GM23338 (cell line): ENCODE data around the gene C14orf180. TPM values are rescaled to one million over a fixed set of nuclear protein-coding genes. Genes with fewer than 3 reads are reported as not detected.

Experiments used
- ATAC-seq: fragments of 200-7000 bp; cut with Tn5 transposase; 3 replicates; pipeline ENCODE4 v1.9.1; 2020
- DNase-seq: peaks from one replicate; pipeline ENCODE4 v3.0.0-alpha.2; 2015; ENCODE audit warnings: low spot score
- H2AFZ ChIP-seq: fragments of 200-600 bp; sonication (generic); 2 replicates; pipeline ENCODE4 v1.8.0; 2016; ENCODE audit warnings: antibody characterized with exemption, mild to moderate bottlenecking, moderate library complexity
- H3F3A ChIP-seq: fragments of 200-600 bp; sonication (generic); replicated peaks from 2 replicates; pipeline ENCODE4 v1.8.0; 2017; ENCODE audit warnings: antibody characterized with exemption, mixed run types, low read depth
- H3K27ac ChIP-seq: fragments of 200-600 bp; sonication (generic); 2 replicates; pipeline ENCODE4 v1.6.1; 2016; ENCODE audit warnings: low read depth
- H3K27me3 ChIP-seq: fragments of 200-600 bp; sonication (generic); 2 replicates; pipeline ENCODE4 v1.8.0; 2016; ENCODE audit warnings: mild to moderate bottlenecking, mixed run types, moderate library complexity; ENCODE audit not compliant: insufficient read depth
- H3K36me3 ChIP-seq: fragments of 200-600 bp; sonication (generic); 2 replicates; pipeline ENCODE4 v1.8.0; 2016; ENCODE audit warnings: mild to moderate bottlenecking; ENCODE audit not compliant: insufficient read depth
- H3K4me1 ChIP-seq: fragments of 200-600 bp; sonication (generic); 2 replicates; pipeline ENCODE4 v1.8.0; 2016; ENCODE audit warnings: mild to moderate bottlenecking, moderate library complexity; ENCODE audit not compliant: insufficient read depth
- H3K4me2 ChIP-seq: fragments of 200-600 bp; sonication (generic); 2 replicates; pipeline ENCODE4 v1.7.1; 2017; ENCODE audit warnings: mixed run types
- H3K4me3 ChIP-seq: fragments of 200-600 bp; sonication (generic); 2 replicates; pipeline ENCODE4 v1.6.1; 2016; ENCODE audit warnings: mixed run types
- H3K79me2 ChIP-seq: fragments of 200-600 bp; sonication (generic); replicated peaks from 2 replicates; pipeline ENCODE4 v1.8.0; 2017; ENCODE audit warnings: mild to moderate bottlenecking; ENCODE audit not compliant: insufficient read depth
- H3K9me2 ChIP-seq: fragments of 200-600 bp; sonication (generic); 2 replicates; pipeline ENCODE4 v1.8.0; 2017; ENCODE audit not compliant: insufficient read depth
- H4K20me1 ChIP-seq: fragments of 200-600 bp; sonication (generic); replicated peaks from 2 replicates; pipeline ENCODE4 v1.8.0; 2017; ENCODE audit warnings: mild to moderate bottlenecking; ENCODE audit not compliant: insufficient read depth
- H3K27ac Mint-ChIP-seq: 2 replicates; pipeline ENCODE4 v1.8.0; 2020; ENCODE audit warnings: inconsistent platforms, mild to moderate bottlenecking, moderate library complexity, mixed read lengths
- H3K27me3 Mint-ChIP-seq: 3 replicates; pipeline ENCODE4 v1.8.0; 2022; ENCODE audit warnings: low read depth, mild to moderate bottlenecking, moderate library complexity, mixed read lengths, inconsistent platforms; ENCODE audit not compliant: insufficient read depth, poor library complexity
- H3K36me3 Mint-ChIP-seq: 3 replicates; pipeline ENCODE4 v1.8.0; 2021; ENCODE audit warnings: low read depth, mild to moderate bottlenecking, inconsistent platforms, moderate library complexity, mixed read lengths
- H3K4me1 Mint-ChIP-seq: 3 replicates; pipeline ENCODE4 v1.8.0; 2020; ENCODE audit warnings: mild to moderate bottlenecking, inconsistent platforms, mixed read lengths
- H3K4me3 Mint-ChIP-seq: 3 replicates; pipeline ENCODE4 v1.8.0; 2021; ENCODE audit warnings: moderate library complexity, mild to moderate bottlenecking, inconsistent platforms, mixed read lengths
- H3K9me3 Mint-ChIP-seq: 3 replicates; pipeline ENCODE4 v1.8.0; 2020; ENCODE audit warnings: moderate library complexity, mild to moderate bottlenecking, inconsistent platforms, mixed read lengths
- CTCF ChIP-seq, 2 experiments: fragments of 200-600 bp in 1 of 2; sonication (generic) in 1 of 2; conservative IDR thresholded peaks; 2 replicates each; pipeline versions ENCODE4 v1.5.1 to v1.6.1; 2016 to 2017; ENCODE audit warnings: antibody characterized with exemption in 2 of 2, low read depth in 2 of 2, mild to moderate bottlenecking in 2 of 2, moderate library complexity in 1 of 2
- ETS1 ChIP-seq: IDR thresholded peaks from 2 replicates; pipeline ENCODE4 v1.6.1; 2016; ENCODE audit warnings: antibody characterized with exemption
- EZH2 ChIP-seq: fragments of 200-600 bp; sonication (generic); IDR thresholded peaks from one replicate; pipeline ENCODE4 v1.8.0; 2017; ENCODE audit warnings: antibody characterized with exemption, mild to moderate bottlenecking, low read depth; ENCODE audit not compliant: unreplicated experiment
- EZH2phosphoT487 ChIP-seq: fragments of 200-600 bp; sonication (generic); IDR thresholded peaks from one replicate; pipeline ENCODE4 v1.8.1; 2018; ENCODE audit warnings: antibody characterized with exemption; ENCODE audit not compliant: unreplicated experiment
- STAT1 ChIP-seq: IDR thresholded peaks from one replicate; pipeline ENCODE4 v1.6.1; 2016; ENCODE audit warnings: antibody characterized with exemption; ENCODE audit not compliant: unreplicated experiment
- ZNF114 ChIP-seq: fragments of 250-450 bp; sonication (Bioruptor Pico); IDR thresholded peaks from 2 replicates; pipeline ENCODE4 v1.5.0; 2020; ENCODE audit warnings: mild to moderate bottlenecking, moderate library complexity
- ZNF331 ChIP-seq: fragments of 250-450 bp; sonication (Bioruptor Pico); IDR thresholded peaks from 2 replicates; pipeline ENCODE4 v1.5.0; 2020; ENCODE audit warnings: low read depth, mild to moderate bottlenecking, moderate library complexity
- polyA plus RNA-seq: library from polyadenylated mRNA; unstranded; fragments of >200 nt; fragmentation: Nextera tagmentation; extraction: Ambion mirVana; gene quantifications from 2 replicates; pipeline ENCODE4 v1.2.1, GENCODE V29; 2016
- total RNA-seq: library from RNA; depleted of rRNA; stranded (reverse); fragments of >200 nt; shearing (Covaris generic); gene quantifications from 2 replicates; pipeline ENCODE4 v1.2.3, GENCODE V29; 2014
- TF ChIP-seq, protein P1 (sequence below): IDR thresholded peaks from one replicate; pipeline ENCODE4 v1.6.1; 2018; ENCODE audit warnings: antibody characterized with exemption; ENCODE audit not compliant: unreplicated experiment

The C14orf180 gene
- total and polyA plus RNA-seq, 2 experiments from 2014 or later: not detected

GRCh38 chr14:104614126-104614812, 34.7 kb downstream of the C14orf180 start (continued):
- TF ChIP-seq EZH2phosphoT487 (no peak), CTCF (conservative IDR thresholded peaks at IDR 0.05; ENCODE audit: low read depth in 2 of 2) (no peak), ZNF331 (CRISPR knock-in tag) (no peak), ETS1 (no peak), EZH2 (no peak), STAT1 (no peak)

- TF ChIP-seq EZH2 (no peak), ETS1 (no peak), ZNF114 (CRISPR knock-in tag) (no peak), ZNF331 (CRISPR knock-in tag) (no peak)
- TF ChIP-seq, protein P1, sequence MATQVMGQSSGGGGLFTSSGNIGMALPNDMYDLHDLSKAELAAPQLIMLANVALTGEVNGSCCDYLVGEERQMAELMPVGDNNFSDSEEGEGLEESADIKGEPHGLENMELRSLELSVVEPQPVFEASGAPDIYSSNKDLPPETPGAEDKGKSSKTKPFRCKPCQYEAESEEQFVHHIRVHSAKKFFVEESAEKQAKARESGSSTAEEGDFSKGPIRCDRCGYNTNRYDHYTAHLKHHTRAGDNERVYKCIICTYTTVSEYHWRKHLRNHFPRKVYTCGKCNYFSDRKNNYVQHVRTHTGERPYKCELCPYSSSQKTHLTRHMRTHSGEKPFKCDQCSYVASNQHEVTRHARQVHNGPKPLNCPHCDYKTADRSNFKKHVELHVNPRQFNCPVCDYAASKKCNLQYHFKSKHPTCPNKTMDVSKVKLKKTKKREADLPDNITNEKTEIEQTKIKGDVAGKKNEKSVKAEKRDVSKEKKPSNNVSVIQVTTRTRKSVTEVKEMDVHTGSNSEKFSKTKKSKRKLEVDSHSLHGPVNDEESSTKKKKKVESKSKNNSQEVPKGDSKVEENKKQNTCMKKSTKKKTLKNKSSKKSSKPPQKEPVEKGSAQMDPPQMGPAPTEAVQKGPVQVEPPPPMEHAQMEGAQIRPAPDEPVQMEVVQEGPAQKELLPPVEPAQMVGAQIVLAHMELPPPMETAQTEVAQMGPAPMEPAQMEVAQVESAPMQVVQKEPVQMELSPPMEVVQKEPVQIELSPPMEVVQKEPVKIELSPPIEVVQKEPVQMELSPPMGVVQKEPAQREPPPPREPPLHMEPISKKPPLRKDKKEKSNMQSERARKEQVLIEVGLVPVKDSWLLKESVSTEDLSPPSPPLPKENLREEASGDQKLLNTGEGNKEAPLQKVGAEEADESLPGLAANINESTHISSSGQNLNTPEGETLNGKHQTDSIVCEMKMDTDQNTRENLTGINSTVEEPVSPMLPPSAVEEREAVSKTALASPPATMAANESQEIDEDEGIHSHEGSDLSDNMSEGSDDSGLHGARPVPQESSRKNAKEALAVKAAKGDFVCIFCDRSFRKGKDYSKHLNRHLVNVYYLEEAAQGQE: no peak
- no peaks in the 10 kb centered on the region for H3K79me2 ChIP-seq
- H3K4me1 ChIP-seq: no peaks in the 10 kb centered on the region
- no peak overlapping the region for H3K4me3 ChIP-seq
- H3K4me3 Mint-ChIP-seq: no peak overlapping the region
- no peak overlapping the region for H3K4me2 ChIP-seq
- no peaks in the 10 kb centered on the region for H3F3A ChIP-seq
- no peaks in the 10 kb centered on the region for H3K27me3 ChIP-seq
- no peak overlapping the region for H3K27ac Mint-ChIP-seq
- no peaks in the 10 kb centered on the region for H3K36me3 ChIP-seq
- no peak overlapping the region for H3K27ac ChIP-seq
- H3K9me2 ChIP-seq: no peaks in the 10 kb centered on the region
- H3K9me3 Mint-ChIP-seq: peaks cover 21% of the 10 kb centered on the region
- DNase-seq (no peak), ATAC-seq (peak; percentile 55; the same call in 2 of the 3 replicates)
- no peak overlapping the region for H2AFZ ChIP-seq
- no peaks in the 10 kb centered on the region; the same call in 2 of the 3 replicates for H3K4me1 Mint-ChIP-seq
- H4K20me1 ChIP-seq: no peaks in the 10 kb centered on the region
- H3K27me3 Mint-ChIP-seq: peaks cover 4% of the 10 kb centered on the region
- H3K36me3 Mint-ChIP-seq: peaks cover 3% of the 10 kb centered on the region; the same call in 1 of the 3 replicates
Measured at GRCh38 chr14:104624939-104625338, 45.4 kb downstream of the C14orf180 start.
